Neuron (in vitro differentiated cells): ENCODE measurements around the gene IQSEC2.

Source experiments
- H2AFZ ChIP-seq: one replicate; pipeline ENCODE4 v1.6.1; 2013; ENCODE audit warnings: low read depth, mild to moderate bottlenecking, inconsistent platforms, low read length, moderate library complexity
- H3K27me3 ChIP-seq: one replicate; pipeline ENCODE4 v1.6.1; 2013; ENCODE audit warnings: low read length; ENCODE audit not compliant: insufficient read depth
- H3K36me3 ChIP-seq: one replicate; pipeline ENCODE4 v1.6.1; 2013; ENCODE audit warnings: low read length; ENCODE audit not compliant: insufficient read depth
- H3K4me1 ChIP-seq: one replicate; pipeline ENCODE4 v1.6.1; 2013; ENCODE audit warnings: low read length; ENCODE audit not compliant: insufficient read depth
- H3K4me3 ChIP-seq: 2 replicates; pipeline ENCODE4 v1.5.1; 2013; ENCODE audit warnings: mild to moderate bottlenecking, low read length, moderate library complexity
- H3K9me3 ChIP-seq: one replicate; pipeline ENCODE4 v1.6.1; 2013; ENCODE audit warnings: low read length

IQSEC2 gene

GRCh38 chrX:53255738-53256191 is 25.6 kb downstream of the IQSEC2 start:
- H3K27me3 ChIP-seq = no peaks in the 10 kb centered on the region
- no peak overlapping the region for H2AFZ ChIP-seq
- H3K9me3 ChIP-seq = no peaks in the 10 kb centered on the region
- peaks cover 8% of the 10 kb centered on the region for H3K4me1 ChIP-seq
- no peaks in the 10 kb centered on the region for H3K36me3 ChIP-seq
- H3K4me3 ChIP-seq = no peak overlapping the region

GRCh38 chrX:53254570-53255461 is 26.6 kb downstream of the IQSEC2 start:
- Histone ChIP-seq H3K36me3 (no peaks in the 10 kb centered on the region), H3K9me3 (no peaks in the 10 kb centered on the region), H2AFZ (no peak overlapping the region), H3K27me3 (no peaks in the 10 kb centered on the region), H3K4me1 (peaks cover 8% of the 10 kb centered on the region), H3K4me3 (no peak overlapping the region)

- Histone ChIP-seq H3K9me3 (no peaks in the 10 kb centered on the region), H3K36me3 (no peaks in the 10 kb centered on the region), H3K4me1 (peaks cover 8% of the 10 kb centered on the region), H3K27me3 (no peaks in the 10 kb centered on the region), H2AFZ (no peak overlapping the region), H3K4me3 (no peak overlapping the region)
Observed at GRCh38 chrX:53253293-53254020, 27.9 kb downstream of the IQSEC2 start.

DNA sequence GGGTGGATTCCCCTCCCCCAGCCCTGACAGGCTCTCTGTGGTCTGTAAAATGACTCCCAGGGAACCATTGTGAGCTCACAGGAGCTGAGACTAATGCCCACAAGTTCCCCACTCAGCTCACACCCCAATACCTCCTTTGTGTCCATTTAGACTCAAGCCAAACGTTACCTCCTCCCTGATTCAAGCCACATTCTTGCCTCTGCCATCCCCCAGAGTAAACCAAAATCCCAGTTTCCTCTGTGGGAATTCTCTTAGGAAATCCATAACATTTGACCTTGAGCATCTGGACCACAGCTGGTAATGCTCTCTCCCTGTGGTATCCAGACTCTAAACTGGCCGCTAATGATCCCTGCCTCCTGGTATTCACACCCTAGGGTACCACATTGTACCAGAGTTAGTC is 30.1 kb downstream of the IQSEC2 start:
- Histone ChIP-seq H3K36me3 (no peaks in the 10 kb centered on the region), H3K9me3 (no peaks in the 10 kb centered on the region), H2AFZ (no peak overlapping the region), H3K4me3 (no peak overlapping the region), H3K4me1 (peaks cover 6% of the 10 kb centered on the region), H3K27me3 (no peaks in the 10 kb centered on the region)

GRCh38 chrX:53250556-53250955 is 30.8 kb downstream of the IQSEC2 start:
- no peak overlapping the region for H2AFZ ChIP-seq
- peaks cover 3% of the 10 kb centered on the region for H3K4me1 ChIP-seq
- H3K9me3 ChIP-seq = no peaks in the 10 kb centered on the region
- H3K27me3 ChIP-seq = no peaks in the 10 kb centered on the region
- no peak overlapping the region for H3K4me3 ChIP-seq
- no peaks in the 10 kb centered on the region for H3K36me3 ChIP-seq

GRCh38 chrX:53249408-53250042 is 31.9 kb downstream of the IQSEC2 start:
- Histone ChIP-seq H3K4me1 (peaks cover 3% of the 10 kb centered on the region), H3K27me3 (no peaks in the 10 kb centered on the region), H2AFZ (no peak overlapping the region), H3K4me3 (no peak overlapping the region), H3K9me3 (no peaks in the 10 kb centered on the region), H3K36me3 (no peaks in the 10 kb centered on the region)

DNA sequence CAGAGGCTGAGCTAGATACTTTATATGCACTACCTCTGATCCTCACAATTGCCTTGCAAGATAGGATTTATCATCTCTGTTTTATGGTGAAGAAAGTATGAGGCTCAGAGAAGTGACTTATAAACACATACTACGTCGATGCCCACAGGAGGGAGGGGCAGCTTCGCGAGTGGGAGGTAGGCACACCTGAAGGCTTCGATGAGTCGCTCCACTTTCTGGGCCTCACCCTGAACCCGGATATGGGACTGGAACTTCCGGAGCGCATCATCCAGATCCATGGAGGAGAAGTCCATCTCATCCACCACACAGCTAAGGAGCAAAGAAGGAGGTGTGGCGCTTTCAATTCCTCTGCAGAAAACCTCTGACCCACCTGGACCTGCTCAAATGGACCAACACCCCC is 33.5 kb downstream of the IQSEC2 start:
- Histone ChIP-seq H3K4me1 (peaks cover 3% of the 10 kb centered on the region), H3K9me3 (no peaks in the 10 kb centered on the region), H3K36me3 (no peaks in the 10 kb centered on the region)

DNA sequence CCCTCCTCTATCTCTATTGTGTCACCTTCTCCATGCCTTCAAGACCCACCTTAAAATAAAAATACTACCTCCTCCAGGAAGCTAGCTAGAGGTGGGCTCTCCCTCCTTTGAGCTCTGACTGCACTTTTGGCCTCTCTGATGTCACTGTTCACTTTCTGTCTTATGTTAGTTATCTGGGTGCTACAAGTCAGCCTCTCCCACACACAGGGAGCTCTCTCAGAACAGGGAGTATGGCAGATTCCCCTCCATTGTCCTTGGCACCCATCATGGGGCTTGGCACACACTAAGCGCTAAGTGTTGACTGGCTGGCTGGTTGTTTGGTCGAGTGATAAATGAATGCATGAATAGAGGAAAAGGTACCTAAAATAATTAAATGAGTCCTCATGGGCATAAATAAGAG is 35.2 kb downstream of the IQSEC2 start:
- Histone ChIP-seq H3K4me3 (no peak overlapping the region), H3K4me1 (peaks cover 2% of the 10 kb centered on the region), H3K27me3 (no peaks in the 10 kb centered on the region), H2AFZ (no peak overlapping the region), H3K36me3 (no peaks in the 10 kb centered on the region), H3K9me3 (no peaks in the 10 kb centered on the region)

More for the DNA sequence above, 33.5 kb downstream of the IQSEC2 start:
- Histone ChIP-seq H2AFZ (no peak overlapping the region), H3K27me3 (no peaks in the 10 kb centered on the region), H3K4me3 (no peak overlapping the region)

DNA sequence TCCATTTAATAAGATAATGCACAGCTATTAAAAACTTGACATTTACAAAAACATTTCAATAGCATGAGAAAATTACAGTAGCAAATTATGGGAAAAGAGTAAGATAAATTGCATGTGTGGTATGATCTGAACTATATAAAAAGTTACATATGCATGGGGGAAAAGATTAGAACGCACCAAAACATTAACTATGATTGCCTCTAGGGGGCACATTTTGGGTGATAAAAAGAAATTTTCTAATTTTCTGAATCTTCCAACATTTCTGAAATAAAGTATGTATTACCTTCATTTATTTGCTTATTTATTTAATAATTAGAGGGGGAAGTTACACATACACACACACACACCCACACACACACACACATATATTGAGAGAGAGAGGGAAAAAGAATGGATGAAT is 36.8 kb downstream of the IQSEC2 start:
- H3K4me3 ChIP-seq = no peak overlapping the region
- no peak overlapping the region for H2AFZ ChIP-seq
- no peaks in the 10 kb centered on the region for H3K36me3 ChIP-seq
- no peaks in the 10 kb centered on the region for H3K4me1 ChIP-seq
- no peaks in the 10 kb centered on the region for H3K27me3 ChIP-seq
- H3K9me3 ChIP-seq = no peaks in the 10 kb centered on the region

DNA sequence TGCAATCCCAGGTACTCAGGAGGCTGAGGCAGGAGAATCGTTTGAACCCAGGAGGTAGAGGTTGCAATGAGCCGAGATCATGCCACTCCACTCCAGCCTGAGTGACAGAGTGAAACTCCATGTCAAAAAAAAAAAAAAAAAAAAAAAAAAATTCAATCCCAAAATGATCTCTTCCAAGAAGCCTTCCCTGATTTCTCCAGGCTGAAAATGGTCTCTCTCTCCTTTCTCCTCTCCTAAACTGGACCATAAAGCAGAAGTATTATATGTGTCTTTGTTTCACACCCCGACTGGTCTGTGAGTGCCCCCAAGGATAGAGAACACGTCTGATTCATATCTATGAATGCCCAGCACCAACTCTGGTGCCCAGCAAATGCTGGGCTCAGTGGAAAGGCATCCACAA is 39.1 kb downstream of the IQSEC2 start:
- H3K27me3 ChIP-seq = no peaks in the 10 kb centered on the region
- H2AFZ ChIP-seq = no peak overlapping the region
- H3K36me3 ChIP-seq = no peaks in the 10 kb centered on the region
- no peaks in the 10 kb centered on the region for H3K4me1 ChIP-seq
- no peaks in the 10 kb centered on the region for H3K9me3 ChIP-seq
- no peak overlapping the region for H3K4me3 ChIP-seq

- H3K4me3 ChIP-seq = no peak overlapping the region
- no peaks in the 10 kb centered on the region for H3K9me3 ChIP-seq
- no peak overlapping the region for H2AFZ ChIP-seq
- no peaks in the 10 kb centered on the region for H3K27me3 ChIP-seq
- H3K4me1 ChIP-seq = no peaks in the 10 kb centered on the region
- no peaks in the 10 kb centered on the region for H3K36me3 ChIP-seq
Observed at GRCh38 chrX:53241558-53241957, 39.8 kb downstream of the IQSEC2 start.

- no peaks in the 10 kb centered on the region for H3K36me3 ChIP-seq
- no peak overlapping the region for H2AFZ ChIP-seq
- H3K9me3 ChIP-seq = no peaks in the 10 kb centered on the region
- H3K27me3 ChIP-seq = no peaks in the 10 kb centered on the region
- no peak overlapping the region for H3K4me3 ChIP-seq
- H3K4me1 ChIP-seq = no peaks in the 10 kb centered on the region
Observed at GRCh38 chrX:53239474-53239873, 41.9 kb downstream of the IQSEC2 start.

GRCh38 chrX:53237056-53237455 is 44.3 kb downstream of the IQSEC2 start:
- H3K4me1 ChIP-seq = no peaks in the 10 kb centered on the region
- no peaks in the 10 kb centered on the region for H3K36me3 ChIP-seq
- no peaks in the 10 kb centered on the region for H3K27me3 ChIP-seq
- no peak overlapping the region for H3K4me3 ChIP-seq
- no peak overlapping the region for H2AFZ ChIP-seq
- no peaks in the 10 kb centered on the region for H3K9me3 ChIP-seq
